IPS DF 19.7 (cell line): ENCODE measurements around the gene PTPRK.

Experiments
- DNase-seq: peaks from one replicate; pipeline ENCODE4 v3.0.0-alpha.2; 2013; ENCODE audit warnings: low read depth, low spot score

Gene PTPRK

DNA sequence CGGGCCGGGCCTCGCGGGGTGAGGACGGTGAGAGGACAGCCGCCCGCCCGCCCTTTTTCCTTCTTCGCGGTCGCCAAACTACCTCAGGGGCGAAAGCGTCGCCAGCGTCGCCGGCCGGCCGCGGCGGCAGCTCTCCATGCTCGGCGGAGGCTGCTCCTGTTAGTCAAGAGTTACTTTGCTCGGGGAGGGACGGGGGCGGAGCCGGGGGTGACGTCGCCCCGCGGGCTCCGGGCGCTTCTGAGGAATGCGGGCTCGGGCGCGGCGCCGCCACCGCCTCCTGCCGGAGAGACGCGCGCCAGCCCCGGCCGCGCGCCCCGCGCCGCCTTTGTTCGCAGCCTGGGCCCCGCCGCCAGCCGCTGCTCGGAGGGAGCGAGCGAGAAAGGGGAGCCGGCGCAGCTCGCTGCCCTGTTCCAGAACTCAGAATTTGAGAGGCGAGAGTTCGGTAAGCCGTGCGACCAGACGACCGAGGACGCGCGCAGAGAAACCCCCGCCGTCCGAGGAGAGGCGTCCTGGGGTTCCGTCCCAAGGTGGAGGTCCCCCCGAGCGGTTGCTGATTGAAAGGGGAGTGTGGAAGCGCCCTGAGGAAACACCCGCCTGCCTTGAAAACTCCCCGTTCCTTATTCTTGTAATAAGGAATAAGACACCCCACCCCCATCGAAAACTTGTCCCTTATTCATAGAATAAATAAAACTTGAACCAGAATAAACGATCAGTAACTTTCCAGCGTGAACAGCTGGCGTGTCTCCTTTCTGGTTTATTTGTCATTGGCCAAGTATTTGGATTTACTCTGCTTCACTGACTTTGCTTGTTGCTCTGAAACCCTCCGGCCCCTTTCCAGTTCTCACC lies at the start of gene PTPRK:
TSS of gene PTPRK (minus strand) at position 164 of the 846 bp plus-strand sequence. CDS start 241 bp downstream, outside the sequence.
- DNase-seq, result peak; percentile 64

DNA sequence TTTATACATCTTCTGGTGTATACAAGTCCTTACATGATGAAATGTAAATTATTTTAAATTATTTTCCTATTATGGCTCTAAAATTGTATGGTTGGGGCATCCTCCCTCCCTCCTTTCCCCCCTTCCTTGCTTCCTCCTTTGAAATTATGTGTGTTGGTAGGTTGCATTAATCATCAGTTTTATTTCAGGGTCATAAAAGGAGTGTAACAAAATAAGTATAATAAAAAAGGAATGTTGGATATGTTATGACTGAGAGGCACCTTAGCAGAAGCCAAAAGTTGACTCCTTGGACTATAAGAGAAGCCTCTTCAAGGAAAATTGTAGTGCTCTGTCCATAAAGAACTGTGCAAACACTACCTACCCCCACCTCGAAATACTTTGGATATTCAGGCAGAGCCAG lies 46.6 kb upstream of the PTPRK start:
- DNase-seq, result no peak

DNA sequence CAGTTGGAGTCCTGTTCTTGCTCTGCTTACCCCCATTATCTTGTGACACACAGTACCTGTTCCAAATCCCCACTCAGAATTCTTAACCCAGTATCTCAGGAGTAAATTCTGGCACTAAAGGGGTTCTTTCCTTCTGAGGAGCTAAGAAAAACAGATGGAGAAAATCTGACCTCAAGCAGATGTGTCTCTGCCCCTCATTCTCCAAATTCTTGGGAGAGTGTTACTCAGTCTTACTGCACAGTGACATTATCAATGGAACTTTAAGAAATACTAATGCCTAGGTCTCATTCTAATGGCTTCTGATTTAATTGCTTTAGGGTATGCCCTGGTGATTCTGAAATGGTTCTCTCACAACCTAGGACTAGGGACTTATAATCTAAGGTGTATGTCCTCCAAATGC lies 40.6 kb upstream of the PTPRK start:
- no peak for DNase-seq

DNA sequence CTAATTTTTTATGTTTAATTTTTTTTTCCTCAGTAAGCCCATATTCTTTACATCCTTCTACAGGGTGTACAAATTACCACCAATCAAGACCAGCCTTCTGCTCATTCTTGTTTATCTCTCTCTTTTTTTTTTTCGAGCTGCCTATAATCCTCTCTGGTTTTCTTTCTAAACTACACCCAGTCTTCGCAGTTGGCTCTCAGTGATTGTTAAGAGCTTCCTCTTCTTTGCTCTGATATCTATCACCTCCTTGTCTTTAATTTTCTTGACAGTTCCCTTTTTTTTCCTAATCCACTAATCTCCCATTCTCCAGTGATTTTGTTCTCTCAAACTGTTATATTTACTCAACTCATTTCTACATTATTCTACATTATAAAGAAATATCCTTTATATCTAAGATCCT lies 38.5 kb upstream of the PTPRK start:
- no peak for DNase-seq

DNA sequence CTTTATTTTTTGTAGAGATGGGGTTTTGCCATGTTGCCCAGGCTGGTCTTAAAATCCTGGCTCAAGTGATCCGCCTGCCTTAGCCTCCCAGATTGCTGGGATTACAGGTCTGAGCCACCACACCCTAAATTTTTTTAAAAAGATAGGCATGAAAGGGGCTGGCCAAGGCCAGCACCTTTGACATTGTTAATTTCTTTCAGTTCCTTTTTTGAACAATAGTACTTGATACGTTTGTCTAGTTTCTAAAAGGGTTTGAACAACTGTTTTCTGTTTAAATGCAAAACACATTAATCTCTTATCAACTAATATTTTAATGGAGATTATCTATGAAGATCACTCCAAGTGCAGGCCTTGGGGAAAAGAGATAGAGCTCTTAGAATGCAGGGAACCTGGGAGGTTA lies 37.6 kb upstream of the PTPRK start:
- no peak for DNase-seq

DNA sequence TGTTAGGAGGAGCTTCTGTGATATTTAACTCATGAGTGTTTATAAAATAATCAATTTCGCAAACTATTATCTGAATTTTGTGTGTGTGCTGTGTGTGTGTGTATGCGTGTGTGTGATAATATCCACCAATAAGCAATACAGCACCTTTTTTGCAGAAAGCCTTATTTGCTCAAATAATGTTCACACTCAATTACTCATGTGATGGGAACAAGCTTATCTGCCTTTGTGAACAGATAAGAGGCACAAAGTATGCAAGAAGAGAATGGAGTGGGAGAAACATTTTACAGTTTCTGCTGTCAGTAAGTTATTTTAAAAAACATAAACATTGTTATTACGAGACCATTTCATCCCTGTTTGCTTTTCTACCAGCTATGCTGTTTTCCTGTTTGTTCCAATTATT lies 36.7 kb upstream of the PTPRK start:
- DNase-seq, result no peak

DNA sequence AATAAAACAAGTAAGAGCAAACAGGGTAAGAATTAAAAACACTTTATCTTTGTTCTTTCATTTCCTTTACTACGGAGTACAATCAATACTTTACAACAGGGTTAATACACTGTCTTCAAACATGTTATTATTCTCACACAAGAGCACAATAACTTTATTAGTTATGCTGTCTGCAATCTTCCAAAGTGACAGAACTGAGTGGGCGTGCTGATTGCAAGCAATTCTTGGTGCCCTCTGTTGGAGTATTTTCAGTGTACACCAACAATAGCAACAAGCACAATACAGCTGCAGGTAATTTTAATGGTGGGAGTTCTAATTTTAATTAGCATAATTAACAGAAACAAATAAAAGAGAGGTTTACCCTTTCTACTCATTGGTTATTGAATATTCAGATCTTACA lies 33.9 kb upstream of the PTPRK start:
- no peak for DNase-seq

DNA sequence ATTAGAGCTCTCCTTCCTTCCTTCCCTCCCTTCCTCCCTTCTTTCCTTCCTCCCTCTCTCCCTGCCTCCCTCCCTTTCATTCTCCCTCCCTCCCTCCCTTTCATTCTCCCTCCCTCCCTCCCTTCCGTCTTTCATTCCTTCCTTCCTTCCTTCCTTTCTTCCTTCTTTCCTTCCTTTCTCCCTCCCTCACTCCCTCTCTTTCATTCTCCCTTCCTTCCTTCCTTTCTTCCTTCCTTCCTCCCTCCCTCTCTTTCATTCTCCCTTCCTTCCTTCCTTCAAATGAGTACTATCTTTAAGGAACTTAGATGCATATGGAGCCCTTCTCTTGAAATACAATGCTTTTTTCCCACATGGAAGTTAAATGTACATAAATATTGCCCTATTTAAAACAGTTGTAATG lies 20.9 kb upstream of the PTPRK start:
- DNase-seq, result no peak

DNA sequence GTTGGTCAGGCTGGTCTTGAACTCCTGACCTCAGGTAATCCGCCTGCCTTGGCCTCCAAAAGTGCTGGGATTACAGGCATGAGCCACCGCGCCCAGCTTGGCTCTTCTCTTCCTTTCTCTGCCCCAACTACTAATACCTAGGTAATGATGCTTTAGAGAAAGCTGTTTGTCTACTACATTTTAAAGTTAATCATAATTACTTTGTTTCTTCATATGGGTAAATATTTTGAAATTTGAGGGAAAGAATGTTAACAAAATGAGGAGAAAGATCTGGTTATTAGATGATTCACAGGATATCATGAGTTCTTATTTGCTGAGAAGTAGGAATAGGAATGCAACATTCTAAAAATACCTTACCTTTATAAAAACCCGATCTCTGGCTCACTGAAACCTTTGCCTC lies 18.4 kb upstream of the PTPRK start:
- no peak for DNase-seq

DNA sequence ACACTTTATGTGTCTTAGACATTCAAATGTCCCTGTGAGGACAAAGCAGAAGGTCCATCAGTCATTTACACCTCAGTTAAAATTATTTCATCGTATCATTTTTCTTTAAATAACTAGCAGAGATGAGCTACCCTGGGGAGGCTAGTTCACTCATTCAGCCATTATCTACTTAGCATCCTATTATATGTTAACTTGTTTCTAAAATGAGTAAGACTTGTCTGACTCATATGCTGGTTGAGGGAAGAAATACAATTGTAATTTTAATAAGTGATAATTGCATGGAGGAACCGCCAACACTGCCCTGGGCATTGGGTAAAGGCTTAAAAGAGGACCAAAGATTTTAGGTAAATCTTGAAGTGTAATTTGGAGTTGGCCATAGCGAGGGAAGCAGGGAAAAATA lies 12.4 kb upstream of the PTPRK start:
- DNase-seq, result no peak

DNA sequence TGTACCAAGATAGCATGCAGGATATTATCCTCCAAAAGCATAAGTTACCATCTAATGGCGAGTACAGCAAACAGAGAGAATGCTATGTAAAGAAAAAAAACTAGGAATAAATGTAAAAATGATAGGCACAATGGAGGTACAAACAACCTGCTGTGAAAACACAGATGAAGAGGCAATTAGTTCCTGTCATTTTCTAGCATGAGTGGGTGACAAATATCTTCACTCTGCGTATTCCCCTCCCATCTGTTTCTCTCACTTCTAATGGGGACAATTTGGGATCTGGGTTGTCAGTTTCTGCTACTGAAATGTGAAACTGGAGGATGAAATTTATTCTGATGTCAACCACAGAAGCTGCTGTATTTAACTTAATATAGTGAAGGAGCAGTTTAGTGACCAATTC lies 11.7 kb upstream of the PTPRK start:
- DNase-seq, result no peak

DNA sequence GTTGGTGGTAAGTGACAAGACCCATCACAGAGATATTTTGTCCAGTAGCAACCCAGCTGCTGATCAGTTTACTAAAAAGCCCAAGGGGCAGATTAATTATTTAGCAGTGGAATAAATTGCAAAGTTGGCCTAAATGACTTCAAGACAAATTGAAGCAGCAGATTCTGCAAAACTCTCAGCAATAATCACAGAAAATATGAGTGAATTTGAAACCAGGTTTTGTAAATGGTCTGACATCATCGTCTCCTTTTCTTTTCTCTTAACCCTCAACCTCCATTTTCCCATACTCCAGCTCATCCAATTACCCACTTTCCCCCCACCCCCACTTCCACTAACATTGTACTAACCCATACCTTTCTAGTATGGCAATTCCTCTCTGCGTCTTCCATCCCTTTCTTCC lies 11.3 kb upstream of the PTPRK start:
- no peak for DNase-seq

DNA sequence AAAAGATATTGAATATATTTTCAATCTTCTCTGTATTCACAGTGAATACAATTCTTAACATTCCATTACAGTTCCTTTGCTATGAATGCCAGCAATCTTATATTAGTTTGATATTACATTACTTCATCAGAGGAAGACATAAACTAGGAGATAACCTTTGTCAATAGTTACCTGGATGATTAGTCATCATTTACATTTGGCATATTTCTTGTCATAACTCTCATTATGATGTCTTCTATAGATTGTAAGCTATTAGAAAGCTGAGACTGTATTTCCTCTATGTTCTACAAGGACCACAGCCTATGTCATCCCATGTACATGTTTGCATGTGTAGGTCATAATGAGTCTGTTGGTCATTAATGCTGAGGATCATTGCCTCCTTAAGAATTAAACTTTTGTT lies 7.8 kb upstream of the PTPRK start:
- DNase-seq, result no peak

DNA sequence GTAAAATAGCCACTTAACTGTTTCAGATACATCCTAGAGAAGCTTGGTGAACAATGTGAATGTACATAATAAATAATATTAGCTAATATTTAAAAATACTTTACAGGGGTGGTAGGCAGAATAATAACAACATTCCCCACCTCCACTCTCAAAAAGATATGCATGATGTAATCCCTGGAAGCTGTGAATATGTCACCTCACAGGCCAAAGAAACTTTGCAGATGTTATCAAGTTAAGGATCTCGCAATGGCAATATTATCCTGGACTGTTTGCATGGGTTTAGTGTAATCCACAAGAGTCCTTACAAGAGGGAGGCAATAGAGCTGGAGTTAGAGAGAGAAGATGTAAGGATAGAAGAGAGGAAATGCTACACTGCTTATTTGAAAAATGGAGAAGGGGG lies 7.0 kb upstream of the PTPRK start:
- DNase-seq, result no peak

DNA sequence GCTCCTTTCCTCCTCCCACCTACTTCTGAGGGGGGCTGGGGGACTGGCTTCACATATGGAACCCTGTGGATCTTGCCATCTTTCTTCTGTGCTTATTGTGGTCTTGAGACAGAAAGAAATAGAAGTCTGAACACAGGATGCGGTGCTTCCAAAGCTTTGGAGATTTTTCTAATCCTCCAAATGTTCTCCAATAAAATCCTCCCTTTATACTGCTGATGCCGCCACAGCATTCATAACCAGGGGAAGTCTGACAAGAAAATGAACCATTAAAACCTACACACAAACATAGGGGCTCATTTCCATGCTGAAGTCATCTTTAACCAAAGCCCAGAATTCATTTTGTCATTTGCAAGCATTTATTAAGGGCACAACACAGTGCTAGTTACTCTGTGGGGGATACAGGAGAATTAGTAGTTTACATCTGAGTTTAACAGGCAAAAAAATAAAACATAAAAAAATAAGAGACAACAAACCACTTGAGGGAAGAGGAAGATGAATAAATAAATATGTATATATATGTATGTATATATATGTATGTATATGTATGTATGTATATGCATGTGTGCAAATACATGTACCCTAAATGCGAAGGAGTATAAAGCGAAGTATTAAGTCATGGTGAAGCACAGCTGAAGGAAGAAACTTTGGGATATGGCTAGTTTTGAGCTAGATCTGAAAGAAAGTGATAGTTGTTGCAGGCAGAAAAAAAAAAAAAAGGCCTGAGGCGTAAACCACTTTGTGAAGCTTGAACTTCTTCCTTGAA lies 5.9 kb upstream of the PTPRK start:
- no peak for DNase-seq

DNA sequence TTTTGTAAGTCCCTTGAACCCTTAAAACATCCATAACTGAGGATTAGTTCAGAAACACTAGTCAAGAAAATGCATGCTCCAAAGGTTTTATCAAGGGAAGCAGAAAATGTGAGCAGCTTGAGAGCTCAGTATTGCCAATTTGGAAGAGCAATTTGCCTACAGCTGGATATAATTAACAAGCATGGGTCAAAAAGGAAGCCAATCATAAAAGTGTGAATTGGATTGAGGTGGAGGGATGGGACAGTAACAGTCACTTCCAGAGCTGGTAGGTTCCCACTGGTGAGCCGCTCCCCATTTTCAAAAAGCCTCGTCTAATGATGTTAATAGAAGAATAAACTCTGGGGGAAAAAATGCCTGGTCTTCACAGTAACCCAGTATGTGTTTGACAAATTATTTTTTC lies 5.0 kb upstream of the PTPRK start:
- DNase-seq, result no peak

DNA sequence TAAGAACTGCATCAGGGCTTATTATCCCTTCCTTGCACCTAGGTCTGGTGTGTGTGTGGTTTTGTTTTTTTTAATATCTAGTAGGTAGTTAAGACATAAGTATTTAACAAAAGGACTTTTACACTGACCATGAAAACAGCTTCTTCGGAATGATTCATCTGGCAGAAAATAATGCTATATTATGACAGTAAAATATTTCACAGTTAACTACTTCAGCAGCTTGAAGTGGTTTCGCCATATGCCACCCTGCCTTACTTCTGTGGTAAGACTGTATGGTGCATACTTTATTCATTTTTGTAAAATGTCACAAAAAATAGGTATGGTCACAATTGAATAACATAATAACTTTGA lies 858 bp upstream of the PTPRK start:
- DNase-seq, result no peak

DNA sequence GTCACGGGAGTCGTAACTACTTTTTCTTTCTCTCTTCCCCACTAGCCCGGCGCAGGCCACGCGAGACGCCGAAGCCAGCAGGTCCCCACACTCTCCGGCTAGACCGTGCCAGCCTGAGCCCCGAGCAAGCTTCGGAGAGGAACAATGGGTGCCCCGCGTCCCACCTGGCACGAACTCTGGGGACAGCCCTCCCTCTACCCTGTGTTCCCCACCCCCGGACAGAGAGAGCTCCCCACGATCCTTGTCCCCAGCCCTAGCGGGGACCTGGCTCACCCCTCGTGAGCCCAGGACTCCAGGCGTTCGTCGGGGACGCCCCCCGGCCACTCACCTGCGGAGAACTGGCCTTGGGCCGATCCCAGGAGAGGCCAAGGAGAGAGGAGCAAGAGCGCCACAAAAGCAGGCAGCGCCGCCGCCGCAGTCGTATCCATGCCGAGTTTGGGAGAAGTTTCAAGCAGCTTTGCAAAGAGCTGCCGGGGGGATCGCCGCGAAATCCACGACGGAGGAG lies 416 bp downstream of the PTPRK start:
- DNase-seq, result no peak

DNA sequence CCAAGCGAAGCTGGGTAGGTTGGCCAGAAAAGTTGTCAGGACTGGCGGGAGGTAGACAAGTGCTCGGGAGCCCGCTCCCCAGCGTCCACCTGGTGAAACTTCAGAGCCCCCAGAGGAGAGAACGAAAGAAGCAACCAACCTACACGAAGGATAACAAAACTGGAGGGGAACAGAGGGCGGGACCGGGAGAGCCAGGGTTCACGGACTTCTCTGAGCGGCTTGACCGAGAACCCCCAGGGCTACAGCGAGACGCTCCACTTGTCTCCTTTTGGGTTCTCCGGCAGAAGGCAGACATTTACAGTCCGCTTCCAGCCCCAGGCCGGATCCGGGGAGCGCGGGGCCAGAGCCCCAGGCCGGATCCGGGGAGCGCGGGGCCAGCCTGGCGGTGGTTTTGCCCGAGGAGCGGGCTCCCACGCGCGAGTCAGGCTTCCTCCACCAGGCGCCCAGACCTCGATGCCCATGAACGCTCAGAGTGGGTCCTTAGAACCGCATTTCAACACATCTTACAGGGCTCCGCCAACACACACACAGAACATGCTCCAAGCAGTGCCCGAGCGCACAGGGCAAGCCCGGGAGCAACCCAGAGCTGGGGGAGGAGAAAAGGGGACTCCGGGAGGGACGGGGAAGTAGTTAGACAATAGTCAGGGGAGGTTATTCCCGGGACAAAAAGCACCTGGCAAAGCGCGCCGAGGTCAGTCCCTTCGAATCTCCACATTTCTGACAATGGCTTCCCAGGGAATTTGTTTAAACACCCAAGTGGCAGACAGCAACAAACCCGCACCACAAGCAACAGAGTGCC lies 1.1 kb downstream of the PTPRK start:
- DNase-seq, result no peak

DNA sequence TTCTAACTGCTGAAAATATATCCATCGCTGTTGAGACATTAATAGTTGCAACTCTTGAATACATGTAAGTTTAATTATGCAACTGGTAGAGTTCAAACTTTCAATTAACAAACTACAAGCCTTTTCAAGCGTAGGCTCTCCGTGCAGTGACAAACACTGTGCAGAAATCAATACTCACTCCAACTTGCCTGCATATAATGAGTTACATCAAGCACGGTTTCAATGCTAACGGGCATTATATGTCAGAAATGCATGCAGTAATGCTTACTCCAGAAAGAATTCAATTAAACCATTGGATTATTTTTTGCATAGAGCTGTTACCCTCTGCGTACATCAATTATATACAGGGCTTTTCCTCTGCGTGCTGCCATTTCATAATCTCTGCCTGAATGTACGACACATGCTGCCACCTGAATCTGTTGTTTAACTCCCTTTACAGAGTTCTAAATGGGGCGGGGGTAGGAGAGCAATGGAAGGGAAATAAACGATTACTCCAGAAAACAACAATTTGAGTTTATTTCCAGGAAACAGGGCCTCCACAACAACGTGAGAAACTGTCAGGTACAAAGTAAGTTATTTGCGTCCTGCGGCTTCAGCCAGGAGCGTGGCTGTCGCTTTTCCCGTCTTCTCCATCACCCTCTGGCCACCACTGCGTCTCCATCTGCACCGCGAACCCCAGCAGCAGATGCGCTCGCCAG lies 1.8 kb downstream of the PTPRK start:
- no peak for DNase-seq

DNA sequence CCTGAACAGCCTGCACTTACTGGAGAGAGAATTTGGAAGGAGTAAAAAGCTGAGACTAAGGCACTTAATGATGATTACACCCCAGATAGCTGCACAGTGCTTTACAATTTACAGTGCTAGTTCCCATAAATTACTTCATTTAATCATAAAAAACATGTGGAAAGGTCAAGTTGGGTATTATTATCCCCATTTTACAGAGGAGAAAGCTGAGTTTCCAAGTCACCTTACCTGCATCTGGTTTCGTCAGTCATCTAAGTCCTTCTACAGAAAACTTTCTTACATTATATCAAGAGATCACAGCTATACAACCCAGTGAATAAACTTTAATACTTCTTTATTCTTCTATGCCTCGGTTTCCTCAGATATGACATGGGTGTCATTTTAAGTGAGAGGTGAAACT lies 3.3 kb downstream of the PTPRK start:
- no peak for DNase-seq

DNA sequence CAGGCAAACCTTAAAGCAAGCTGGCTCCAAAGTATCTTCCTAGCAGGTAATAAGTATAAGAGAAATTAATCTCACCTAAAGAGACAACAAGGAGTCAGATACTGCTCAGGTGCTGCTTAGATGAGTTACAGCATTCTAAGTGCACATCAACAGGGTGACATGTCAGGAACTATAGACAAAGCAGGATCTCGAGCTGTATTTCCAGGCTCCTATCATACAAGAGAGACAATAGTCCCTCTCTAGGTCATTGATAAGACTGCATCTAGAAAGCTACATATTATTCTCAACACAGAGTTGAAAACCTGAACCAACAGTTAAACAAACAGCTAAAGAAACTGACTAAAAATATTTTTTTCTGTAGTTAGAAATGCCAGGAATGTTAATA lies 3.9 kb downstream of the PTPRK start:
- no peak for DNase-seq
